ENCODE measurements around the gene SGIP1. TPM values are rescaled to one million over a fixed set of nuclear protein-coding genes. Genes with fewer than 3 reads are reported as not detected.
"Not testable (repeated sequence)": the region's sequence is repeated elsewhere in the genome, so short reads cannot be mapped to it uniquely, and the experiment has no call there.

The SGIP1 gene
- total RNA-seq, 8 experiments from 2014 or later = 0.05 to 82.9 (median 26.2) TPM; not detected in 1

DNA sequence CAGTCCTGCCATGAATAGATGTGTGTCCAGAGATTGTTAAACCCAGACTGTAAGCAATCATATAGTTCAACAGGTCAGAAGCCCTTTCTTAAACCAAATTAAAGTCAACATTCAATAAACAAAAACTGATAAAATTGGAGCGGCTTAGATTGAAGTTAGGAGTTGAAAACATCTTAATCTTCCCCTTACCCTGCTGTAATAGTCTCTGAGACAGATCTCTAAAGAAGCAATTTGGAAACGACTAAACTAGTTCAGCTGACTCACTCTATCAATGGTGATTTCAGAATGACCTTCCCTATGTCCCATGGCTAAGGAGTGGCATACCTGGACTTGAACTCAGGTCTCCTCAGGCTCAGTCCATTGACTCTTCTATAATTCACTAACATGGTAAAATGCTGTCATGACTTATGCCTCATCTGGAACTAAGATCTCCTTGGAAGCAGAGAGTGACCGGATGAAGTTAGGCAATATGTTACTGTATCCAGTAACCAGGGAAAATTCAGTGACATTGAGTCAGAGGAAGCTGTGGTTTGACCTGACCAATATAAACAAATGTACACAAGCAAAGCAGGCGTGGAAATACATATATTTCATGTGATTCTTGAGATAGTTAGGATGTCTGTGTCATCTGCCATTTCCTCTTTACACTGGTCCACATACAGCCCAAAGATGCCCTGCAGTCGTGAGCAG lies 30.1 kb downstream of the SGIP1 start:
- peak in 2 of 8 experiments; percentile 74 to 84 for ATAC-seq (replicated peaks in 6 of 8)
- 0 to 82% (median 65%) methylated on average over 2 to 5 of the region's 5 CpGs; no CpG with 5 or more reads in 2 of the 10 experiments for WGBS, 10 experiments
- no peak overlapping the region for H3K27ac ChIP-seq
- no peaks in the 10 kb centered on the region for H3K4me1 ChIP-seq (replicated peaks in 1 of 2)
- H3K4me3 ChIP-seq = no peak overlapping the region
- in situ Hi-C loops (cut with MboI; ENCODE audit: low pct_unique_long_range_greater_than_20kb in 2 of 9, low sequenced_read_pairs in 9 of 9, unreplicated experiment in 9 of 9) = no loop called here

DNA sequence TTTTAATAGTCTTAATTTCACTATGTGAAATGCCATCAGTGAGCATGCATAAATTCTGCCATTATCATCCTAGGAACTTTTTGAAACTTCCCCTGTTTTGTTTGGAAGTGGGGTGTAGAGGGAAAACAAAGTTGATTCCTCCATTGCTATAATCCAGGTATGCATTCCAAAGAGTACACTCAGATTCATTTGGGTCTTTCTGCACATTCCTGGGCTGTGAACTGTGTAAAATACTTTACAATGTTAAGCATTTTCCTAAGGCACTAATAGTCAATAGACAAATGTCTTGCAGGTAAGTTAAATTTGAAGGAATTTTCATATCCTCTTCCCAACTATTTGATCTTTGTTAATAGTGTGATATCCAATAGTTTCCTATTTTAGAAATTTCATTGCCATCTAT lies 36.2 kb downstream of the SGIP1 start:
- Histone ChIP-seq H3K4me3 (no peak overlapping the region), H3K4me1 (replicated peaks in 1 of 2) (no peaks in the 10 kb centered on the region), H3K27ac (no peak overlapping the region)
- ATAC-seq (replicated peaks in 6 of 8) = no peak
- in situ Hi-C loops (cut with MboI; ENCODE audit: low pct_unique_long_range_greater_than_20kb in 2 of 9, low sequenced_read_pairs in 9 of 9, unreplicated experiment in 9 of 9) = no loop called here

DNA sequence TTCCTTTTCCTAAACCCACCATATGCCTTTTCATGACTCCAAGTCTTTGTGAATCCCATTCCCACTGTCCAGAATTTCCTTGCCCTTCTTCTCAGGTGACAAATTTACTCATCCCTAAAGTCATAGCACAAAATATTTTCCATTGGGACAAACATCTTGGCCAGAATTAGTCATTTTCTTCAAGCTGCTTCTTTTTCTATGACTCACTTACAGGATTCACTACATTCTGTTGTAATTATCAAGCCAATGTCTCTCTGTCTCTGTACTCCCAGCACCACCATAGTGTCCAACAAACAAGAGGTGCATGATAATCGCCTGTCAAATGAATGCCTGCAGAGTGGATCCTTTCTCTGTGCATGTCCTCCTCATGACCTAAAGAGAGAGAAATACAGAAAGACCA lies 37.8 kb downstream of the SGIP1 start:
- 0 to 92% (median 88%) methylated on average over 1 of the region's 1 CpG; no CpG with 5 or more reads in 3 of the 10 experiments for WGBS, 10 experiments
- no peak overlapping the region for H3K27ac ChIP-seq
- ATAC-seq (replicated peaks in 6 of 8) = no peak
- in situ Hi-C loops (cut with MboI; ENCODE audit: low pct_unique_long_range_greater_than_20kb in 2 of 9, low sequenced_read_pairs in 9 of 9, unreplicated experiment in 9 of 9) = no loop called here
- H3K4me1 ChIP-seq (replicated peaks in 1 of 2) = no peaks in the 10 kb centered on the region
- no peak overlapping the region for H3K4me3 ChIP-seq

DNA sequence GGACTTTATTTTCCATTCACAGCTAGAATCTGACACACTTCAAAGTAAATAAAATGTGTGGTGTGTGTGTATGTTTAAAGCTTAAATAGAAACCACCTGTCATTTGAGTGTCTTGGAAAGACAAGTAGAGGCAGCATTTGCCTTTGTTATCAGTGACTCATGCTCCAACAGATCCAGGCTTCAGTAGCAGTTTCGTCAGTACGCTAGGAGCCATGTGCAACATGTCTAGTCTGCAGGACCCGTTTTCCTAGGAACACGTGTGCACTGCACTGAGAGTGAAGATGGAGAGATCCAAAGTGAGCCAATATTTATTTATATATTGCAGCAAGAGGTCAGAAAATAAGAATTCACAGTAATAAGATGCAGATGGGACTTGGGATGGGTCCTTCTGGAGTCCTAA lies 41.8 kb downstream of the SGIP1 start:
- peak in 3 of 8 experiments; percentile 33 to 82 (median 63) for ATAC-seq (replicated peaks in 6 of 8)
- in situ Hi-C loops (cut with MboI; ENCODE audit: low pct_unique_long_range_greater_than_20kb in 2 of 9, low sequenced_read_pairs in 9 of 9, unreplicated experiment in 9 of 9) = no loop called here
- Histone ChIP-seq H3K4me3 (no peak overlapping the region), H3K27ac (no peak overlapping the region), H3K4me1 (replicated peaks in 1 of 2) (no peaks in the 10 kb centered on the region)
- 0 to 95% (median 74%) methylated on average over 1 to 4 of the region's 4 CpGs; no CpG with 5 or more reads in 3 of the 10 experiments for WGBS, 10 experiments

- no peaks in the 10 kb centered on the region for H3K4me1 ChIP-seq (replicated peaks in 1 of 2)
- no peak overlapping the region for H3K27ac ChIP-seq
- WGBS, 10 experiments = 29 to 100% (median 71%) methylated on average over 1 of the region's 1 CpG; no CpG with 5 or more reads in 1 of the 10 experiments
- H3K4me3 ChIP-seq = no peak overlapping the region
- in situ Hi-C loops (cut with MboI; ENCODE audit: low pct_unique_long_range_greater_than_20kb in 2 of 9, low sequenced_read_pairs in 9 of 9, unreplicated experiment in 9 of 9) = no loop called here
- ATAC-seq (replicated peaks in 6 of 8) = no peak
These were observed 42.7 kb downstream of the SGIP1 start for GRCh38 chr1:66576645-66577044.

DNA sequence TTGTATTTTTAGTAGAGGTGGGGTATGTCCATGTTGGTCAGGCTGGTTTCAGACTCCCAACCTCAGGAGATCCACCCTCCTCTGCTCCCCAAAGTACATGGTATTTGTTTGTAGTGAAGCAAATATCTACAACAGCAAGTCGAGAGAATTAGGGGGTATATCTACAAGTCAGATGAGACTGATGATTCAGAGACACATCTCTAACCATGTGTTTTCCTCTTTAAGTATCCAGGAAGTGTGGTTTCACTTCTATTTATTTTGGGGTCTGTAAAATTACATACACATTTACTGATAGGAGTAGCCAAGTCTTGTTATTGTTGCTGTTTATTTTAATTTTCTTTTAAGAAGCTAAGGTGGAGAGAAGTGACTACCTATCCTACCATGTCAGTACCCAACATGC lies 44.9 kb downstream of the SGIP1 start:
- 20 to 88% (median 85%) methylated on average over 1 of the region's 1 CpG; no CpG with 5 or more reads in 4 of the 10 experiments for WGBS, 10 experiments
- no peak overlapping the region for H3K4me3 ChIP-seq
- H3K4me1 ChIP-seq (replicated peaks in 1 of 2) = no peaks in the 10 kb centered on the region
- ATAC-seq (replicated peaks in 6 of 8) = no peak
- in situ Hi-C loops (cut with MboI; ENCODE audit: low pct_unique_long_range_greater_than_20kb in 2 of 9, low sequenced_read_pairs in 9 of 9, unreplicated experiment in 9 of 9) = no loop called here
- H3K27ac ChIP-seq = no peak overlapping the region

DNA sequence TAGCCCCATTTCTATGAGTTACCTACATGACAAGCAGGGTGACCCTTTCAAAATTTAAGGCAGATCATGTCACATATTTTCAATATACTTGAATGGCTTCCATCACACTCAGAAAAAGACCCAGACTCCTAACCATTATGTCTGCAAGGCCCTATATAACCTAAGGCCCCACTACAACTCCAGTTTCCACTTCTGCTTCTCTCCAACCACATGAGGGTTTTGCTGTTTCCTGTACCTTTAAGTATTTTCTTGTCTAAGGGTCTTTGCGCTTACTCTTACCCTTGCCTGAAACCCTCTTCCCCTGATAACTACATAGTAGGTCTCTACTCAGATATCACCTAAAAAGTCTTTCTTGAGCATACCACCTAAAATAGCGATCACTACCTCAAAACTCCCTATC lies 46.1 kb downstream of the SGIP1 start:
- in situ Hi-C loops (cut with MboI; ENCODE audit: low pct_unique_long_range_greater_than_20kb in 2 of 9, low sequenced_read_pairs in 9 of 9, unreplicated experiment in 9 of 9) = no loop called here

DNA sequence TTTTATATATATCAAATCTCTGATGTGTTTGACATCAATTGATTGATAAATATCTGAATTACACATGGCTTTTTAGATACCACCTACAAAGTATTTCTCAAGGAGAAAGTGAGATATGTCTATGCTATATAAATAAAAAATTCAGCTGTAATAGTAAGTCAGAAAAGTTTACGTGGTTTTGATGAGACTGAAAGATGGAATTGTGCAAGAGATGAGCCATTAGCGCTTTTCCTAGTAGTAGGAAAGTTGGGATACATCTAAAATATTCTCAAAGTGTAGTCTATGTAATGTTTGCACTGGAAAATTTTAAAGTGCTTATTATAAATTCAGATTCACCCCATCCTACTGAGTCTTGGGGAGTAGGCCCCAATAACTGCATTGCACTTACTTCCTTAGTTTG lies 49.1 kb downstream of the SGIP1 start:
- Histone ChIP-seq H3K4me1 (replicated peaks in 1 of 2) (no peaks in the 10 kb centered on the region), H3K4me3 (no peak overlapping the region), H3K27ac (no peak overlapping the region)
- ATAC-seq (replicated peaks in 6 of 8) = no peak
- 80 to 100% (median 93%) methylated on average over 1 to 2 of the region's 2 CpGs for WGBS, 10 experiments
- in situ Hi-C loops (cut with MboI; ENCODE audit: low pct_unique_long_range_greater_than_20kb in 2 of 9, low sequenced_read_pairs in 9 of 9, unreplicated experiment in 9 of 9) = no loop called here

More for the DNA sequence above, 46.1 kb downstream of the SGIP1 start:
- H3K4me3 ChIP-seq = no peak overlapping the region
- 83 to 100% (median 100%) methylated on average over 1 to 2 of the region's 2 CpGs for WGBS, 10 experiments
- no peak for ATAC-seq (replicated peaks in 6 of 8)
- H3K27ac ChIP-seq = no peak overlapping the region
- H3K4me1 ChIP-seq (replicated peaks in 1 of 2) = no peaks in the 10 kb centered on the region

DNA sequence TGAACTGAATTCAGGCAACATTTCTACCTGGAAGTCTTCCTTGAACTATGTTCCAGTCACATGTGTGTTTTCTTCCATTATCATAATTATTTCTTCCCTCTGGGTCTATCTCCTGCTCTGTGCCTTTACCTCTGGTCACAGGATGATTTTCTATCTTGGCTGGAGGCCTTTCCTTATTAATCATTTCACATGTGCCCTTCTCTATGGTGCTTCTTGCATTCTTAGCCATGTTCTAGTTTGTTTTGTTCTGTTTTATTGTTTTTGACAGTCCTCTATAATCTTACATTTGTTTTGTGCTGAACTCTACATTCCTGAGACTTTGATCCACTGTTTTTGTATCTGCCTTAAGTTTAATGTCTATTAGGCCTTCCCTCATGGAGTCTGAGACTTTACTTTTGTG lies 51.0 kb downstream of the SGIP1 start:
- no peaks in the 10 kb centered on the region for H3K4me1 ChIP-seq (replicated peaks in 1 of 2)
- in situ Hi-C loops (cut with MboI; ENCODE audit: low pct_unique_long_range_greater_than_20kb in 2 of 9, low sequenced_read_pairs in 9 of 9, unreplicated experiment in 9 of 9) = no loop called here
- H3K27ac ChIP-seq = no peak overlapping the region
- peak in 1 of 8 experiments; percentile 22 for ATAC-seq (replicated peaks in 6 of 8)
- H3K4me3 ChIP-seq = no peak overlapping the region

- no peaks in the 10 kb centered on the region for H3K4me1 ChIP-seq (replicated peaks in 1 of 2)
- no peak overlapping the region for H3K4me3 ChIP-seq
- H3K27ac ChIP-seq = no peak overlapping the region
- in situ Hi-C loops (cut with MboI; ENCODE audit: low pct_unique_long_range_greater_than_20kb in 2 of 9, low sequenced_read_pairs in 9 of 9, unreplicated experiment in 9 of 9) = no loop called here
- ATAC-seq (replicated peaks in 6 of 8) = no peak
These were observed 55.4 kb downstream of the SGIP1 start for GRCh38 chr1:66589326-66589725.

- ATAC-seq (replicated peaks in 6 of 8); in situ Hi-C loops (cut with MboI; ENCODE audit: low pct_unique_long_range_greater_than_20kb in 2 of 9, low sequenced_read_pairs in 9 of 9, unreplicated experiment in 9 of 9): not testable (repeated sequence)
- WGBS, 10 experiments = 64 to 100% (median 77%) methylated on average over 3 to 5 of the region's 5 CpGs; no CpG with 5 or more reads in 5 of the 10 experiments
These were observed 58.2 kb downstream of the SGIP1 start for GRCh38 chr1:66592106-66592507.

GRCh38 chr1:66596191-66596590 lies 62.2 kb downstream of the SGIP1 start:
- in situ Hi-C loops (cut with MboI; ENCODE audit: low pct_unique_long_range_greater_than_20kb in 2 of 9, low sequenced_read_pairs in 9 of 9, unreplicated experiment in 9 of 9) = no loop called here
- ATAC-seq (replicated peaks in 6 of 8) = peak in 1 of 8 experiments; percentile 15

More at GRCh38 chr1:66592106-66592507, 58.2 kb downstream of the SGIP1 start:
- not testable (repeated sequence) for H3K4me3 ChIP-seq; H3K4me1 ChIP-seq (replicated peaks in 1 of 2); H3K27ac ChIP-seq

GRCh38 chr1:66597500-66597899 lies 63.5 kb downstream of the SGIP1 start:
- Histone ChIP-seq H3K4me3 (no peak overlapping the region), H3K4me1 (replicated peaks in 1 of 2) (peaks cover 0 to 6% of the 10 kb centered on the region in 2 donors), H3K27ac (no peak overlapping the region)
- no peak for ATAC-seq (replicated peaks in 6 of 8)
- in situ Hi-C loops (cut with MboI; ENCODE audit: low pct_unique_long_range_greater_than_20kb in 2 of 9, low sequenced_read_pairs in 9 of 9, unreplicated experiment in 9 of 9) = no loop called here
- WGBS, 10 experiments = 73 to 100% (median 88%) methylated on average over 1 to 4 of the region's 4 CpGs; no CpG with 5 or more reads in 1 of the 10 experiments

More at GRCh38 chr1:66596191-66596590, 62.2 kb downstream of the SGIP1 start:
- H3K4me3 ChIP-seq = no peak overlapping the region
- 67 to 100% (median 100%) methylated on average over 1 of the region's 2 CpGs; no CpG with 5 or more reads in 5 of the 10 experiments for WGBS, 10 experiments
- peaks cover 0 to 6% of the 10 kb centered on the region in 2 donors for H3K4me1 ChIP-seq (replicated peaks in 1 of 2)
- H3K27ac ChIP-seq = no peak overlapping the region

- in situ Hi-C loops (cut with MboI; ENCODE audit: low pct_unique_long_range_greater_than_20kb in 2 of 9, low sequenced_read_pairs in 9 of 9, unreplicated experiment in 9 of 9) = no loop called here
- ATAC-seq (replicated peaks in 6 of 8) = peak in 2 of 8 experiments; percentile 94 to 95
- H3K4me1 ChIP-seq (replicated peaks in 1 of 2) = peaks cover 0 to 6% of the 10 kb centered on the region in 2 donors
- H3K27ac ChIP-seq = no peak overlapping the region
- WGBS, 10 experiments = 14 to 100% (median 80%) methylated on average over 1 to 6 of the region's 6 CpGs; no CpG with 5 or more reads in 1 of the 10 experiments
- no peak overlapping the region for H3K4me3 ChIP-seq
These were observed 64.7 kb downstream of the SGIP1 start for GRCh38 chr1:66598670-66599069.
